Measurements from ENCODE around the gene RC3H1. TPM values are rescaled to one million over a fixed set of nuclear protein-coding genes. Genes with fewer than 3 reads are reported as not detected.
"Not testable (repeated sequence)": the region's sequence is repeated elsewhere in the genome, so short reads cannot be mapped to it uniquely, and the experiment has no call there.

Gene RC3H1
- total RNA-seq, 5 donors from 2014 or later (not counting 1 experiment from before 2014, with no cell fraction given) = 39.9 to 52.1 (median 49.3) TPM

DNA sequence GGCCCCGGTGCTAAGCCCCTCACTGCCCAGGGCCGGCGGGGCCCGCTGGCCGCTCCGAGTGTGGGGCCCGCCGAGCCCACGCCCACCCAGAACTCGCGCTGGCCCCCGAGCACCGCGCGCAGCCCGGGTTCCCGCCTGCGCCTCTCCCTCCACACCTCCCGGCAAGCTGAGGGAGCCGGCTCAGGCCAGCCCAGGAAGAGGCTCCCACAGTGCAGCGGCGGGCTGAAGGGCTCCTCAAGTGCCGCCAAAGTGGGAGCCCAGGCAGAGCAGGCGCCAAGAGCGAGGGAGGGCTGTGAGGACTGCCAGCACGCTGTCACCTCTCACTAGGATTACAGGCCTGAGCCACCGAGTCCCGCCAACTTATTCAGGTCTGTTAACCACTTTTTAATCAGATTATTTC is 34.5 kb upstream of the RC3H1 start:
- H3K4me1 ChIP-seq (ENCODE audit: control insufficient read depth in 1 of 2, extremely low read depth in 1 of 2, insufficient read depth in 2 of 2, low read length in 2 of 2); H3K9me3 Mint-ChIP-seq; CTCF ChIA-PET; H3K36me3 ChIP-seq (ENCODE audit: control insufficient read depth in 2 of 2, extremely low read depth in 1 of 2, insufficient read depth in 1 of 2, low read length in 1 of 2); H3K27ac Mint-ChIP-seq; DNase-seq; H3K9me3 ChIP-seq; H3K36me3 Mint-ChIP-seq; H3K4me3 ChIP-seq (ENCODE audit: control insufficient read depth in 1 of 2, extremely low read depth in 1 of 2, low read length in 1 of 2); H3K4me1 Mint-ChIP-seq; H3K27ac ChIP-seq (ENCODE audit: low read length); ATAC-seq (replicated peaks in 1 of 4); H3K27me3 Mint-ChIP-seq; H3K4me3 Mint-ChIP-seq: not testable (repeated sequence)
- POLR2A ChIA-PET = interaction anchor here in 1 of 2 donors (0.7 kb wide), 1 partner anchor 33 kb away, joined by 12 read pairs; no protein-coding TSS in a partner anchor
- peaks cover 0 to 12% of the 10 kb centered on the region in 2 experiments for H3K27me3 ChIP-seq (replicated peaks in 1 of 2; ENCODE audit: control insufficient read depth in 2 of 2, extremely low read depth in 1 of 2, insufficient read depth in 2 of 2, low read length in 1 of 2)
- WGBS (ENCODE audit: insufficient coverage) = 98% methylated on average over 25 of the region's 28 CpGs

DNA sequence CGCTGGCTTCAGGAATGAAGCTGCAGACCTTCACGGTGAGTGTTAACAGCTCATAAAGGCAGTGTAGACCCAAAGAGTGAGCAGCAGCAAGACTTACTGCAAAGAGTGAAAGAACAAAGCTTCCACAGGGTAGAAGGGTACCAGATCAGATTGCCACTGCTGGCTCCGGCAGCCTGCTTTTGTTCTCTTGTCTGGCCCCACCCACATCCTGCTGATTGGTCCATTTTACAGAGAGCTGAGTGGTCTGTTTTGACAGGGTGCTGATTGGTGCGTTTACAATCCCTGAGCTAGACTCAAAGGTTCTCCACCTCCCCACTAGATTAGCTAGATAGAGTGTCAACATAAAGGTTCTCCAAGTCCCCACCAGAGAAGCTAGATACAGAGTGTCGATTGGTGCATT is 33.6 kb upstream of the RC3H1 start:
- WGBS (ENCODE audit: insufficient coverage) = 100% methylated on average over 2 of the region's 5 CpGs
- CTCF ChIA-PET = not testable (repeated sequence)

DNA sequence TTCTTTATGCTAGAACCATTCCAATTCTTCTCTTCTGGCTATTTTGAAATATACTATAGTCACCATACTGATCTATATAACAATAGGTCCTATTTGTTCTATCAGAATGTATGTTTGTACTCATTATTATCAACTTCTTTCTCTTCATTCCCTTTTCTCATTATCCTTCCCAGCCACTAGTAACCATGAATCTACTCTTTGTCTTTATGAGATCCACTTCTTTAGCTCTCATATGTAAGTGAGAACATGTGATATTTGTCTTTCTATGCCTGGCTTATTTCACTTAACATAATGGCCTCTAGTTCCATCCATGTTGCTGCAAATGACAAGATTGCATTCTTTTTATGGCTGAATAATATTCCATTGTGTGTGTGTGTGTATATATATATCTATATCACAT is 31.7 kb upstream of the RC3H1 start:
- no peaks in the 10 kb centered on the region for H3K36me3 ChIP-seq (ENCODE audit: control insufficient read depth in 2 of 2, extremely low read depth in 1 of 2, insufficient read depth in 1 of 2, low read length in 1 of 2)
- ATAC-seq (replicated peaks in 1 of 4) = no peak
- H3K27ac Mint-ChIP-seq = no peak overlapping the region

More for the DNA sequence above, 33.6 kb upstream of the RC3H1 start:
- H3K4me1 ChIP-seq (ENCODE audit: control insufficient read depth in 1 of 2, extremely low read depth in 1 of 2, insufficient read depth in 2 of 2, low read length in 2 of 2); H3K36me3 Mint-ChIP-seq; H3K27me3 Mint-ChIP-seq; H3K9me3 ChIP-seq; POLR2A ChIA-PET; ATAC-seq (replicated peaks in 1 of 4); H3K27ac ChIP-seq (ENCODE audit: low read length); H3K4me1 Mint-ChIP-seq; H3K27ac Mint-ChIP-seq; DNase-seq; H3K9me3 Mint-ChIP-seq; H3K4me3 Mint-ChIP-seq; H3K4me3 ChIP-seq (ENCODE audit: control insufficient read depth in 1 of 2, extremely low read depth in 1 of 2, low read length in 1 of 2); H3K36me3 ChIP-seq (ENCODE audit: control insufficient read depth in 2 of 2, extremely low read depth in 1 of 2, insufficient read depth in 1 of 2, low read length in 1 of 2): not testable (repeated sequence)
- H3K27me3 ChIP-seq (replicated peaks in 1 of 2; ENCODE audit: control insufficient read depth in 2 of 2, extremely low read depth in 1 of 2, insufficient read depth in 2 of 2, low read length in 1 of 2) = peaks cover 0 to 12% of the 10 kb centered on the region in 2 experiments

DNA sequence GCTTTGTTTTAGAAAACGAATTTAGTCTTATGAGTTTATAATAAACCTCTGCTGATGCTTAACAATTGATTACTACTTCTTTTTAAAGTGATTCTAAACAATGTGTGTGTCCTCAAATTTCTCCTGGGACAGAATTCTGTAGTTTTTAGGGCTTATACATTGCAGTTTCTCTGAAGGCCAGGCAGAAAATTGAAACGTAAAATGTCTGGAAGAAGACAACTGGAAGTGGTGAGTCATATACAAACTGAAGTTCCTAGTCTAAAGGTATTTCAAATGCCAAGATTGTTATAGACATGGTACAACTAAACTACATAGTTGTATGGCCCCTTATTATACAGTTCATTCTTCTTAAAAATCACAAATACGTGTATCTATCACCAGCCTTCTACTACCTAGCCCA is 30.5 kb upstream of the RC3H1 start:
- ChIA-PET CTCF (interaction anchor here in 1 of 2 donors (0.6 kb wide), 1 partner anchor 67 kb away, joined by 3 read pairs; no protein-coding TSS in a partner anchor), POLR2A (interaction anchor here in 1 of 2 donors (1.0 kb wide), 1 partner anchor 9 kb away, joined by 3 read pairs; no protein-coding TSS in a partner anchor)
- Mint-ChIP-seq H3K36me3 (no peaks in the 10 kb centered on the region), H3K9me3 (no peaks in the 10 kb centered on the region), H3K4me3 (no peak overlapping the region), H3K27me3 (peaks cover 0 to 2% of the 10 kb centered on the region in 2 donors), H3K4me1 (peaks cover 0 to 2% (median 0%) of the 10 kb centered on the region in 3 donors), H3K27ac (no peak overlapping the region)
- Histone ChIP-seq H3K27ac (ENCODE audit: low read length) (no peak overlapping the region), H3K9me3 (no peaks in the 10 kb centered on the region), H3K4me3 (ENCODE audit: control insufficient read depth in 1 of 2, extremely low read depth in 1 of 2, low read length in 1 of 2) (no peak overlapping the region), H3K4me1 (ENCODE audit: control insufficient read depth in 1 of 2, extremely low read depth in 1 of 2, insufficient read depth in 2 of 2, low read length in 2 of 2) (no peaks in the 10 kb centered on the region), H3K36me3 (ENCODE audit: control insufficient read depth in 2 of 2, extremely low read depth in 1 of 2, insufficient read depth in 1 of 2, low read length in 1 of 2) (no peaks in the 10 kb centered on the region), H3K27me3 (replicated peaks in 1 of 2; ENCODE audit: control insufficient read depth in 2 of 2, extremely low read depth in 1 of 2, insufficient read depth in 2 of 2, low read length in 1 of 2) (peaks cover 0 to 12% of the 10 kb centered on the region in 2 experiments)
- ATAC-seq (replicated peaks in 1 of 4) = no peak
- WGBS (ENCODE audit: insufficient coverage) = no CpG with 5 or more reads among the region's 3 CpGs
- no peak for DNase-seq

More for the DNA sequence above, 31.7 kb upstream of the RC3H1 start:
- DNase-seq = no peak
- H3K27me3 ChIP-seq (replicated peaks in 1 of 2; ENCODE audit: control insufficient read depth in 2 of 2, extremely low read depth in 1 of 2, insufficient read depth in 2 of 2, low read length in 1 of 2) = peaks cover 0 to 12% of the 10 kb centered on the region in 2 experiments
- H3K4me3 ChIP-seq (ENCODE audit: control insufficient read depth in 1 of 2, extremely low read depth in 1 of 2, low read length in 1 of 2) = no peak overlapping the region
- H3K9me3 ChIP-seq = no peaks in the 10 kb centered on the region
- H3K4me1 Mint-ChIP-seq = no peaks in the 10 kb centered on the region
- H3K27me3 Mint-ChIP-seq = peaks cover 0 to 2% of the 10 kb centered on the region in 2 donors
- no peaks in the 10 kb centered on the region for H3K36me3 Mint-ChIP-seq
- H3K4me1 ChIP-seq (ENCODE audit: control insufficient read depth in 1 of 2, extremely low read depth in 1 of 2, insufficient read depth in 2 of 2, low read length in 2 of 2) = no peaks in the 10 kb centered on the region
- H3K27ac ChIP-seq (ENCODE audit: low read length) = no peak overlapping the region
- ChIA-PET CTCF (no interaction called here), POLR2A (interaction anchor here in 1 of 2 donors (0.6 kb wide), 1 partner anchor 504 kb away, joined by 4 read pairs; no protein-coding TSS in a partner anchor)
- no peak overlapping the region for H3K4me3 Mint-ChIP-seq
- no peaks in the 10 kb centered on the region for H3K9me3 Mint-ChIP-seq

DNA sequence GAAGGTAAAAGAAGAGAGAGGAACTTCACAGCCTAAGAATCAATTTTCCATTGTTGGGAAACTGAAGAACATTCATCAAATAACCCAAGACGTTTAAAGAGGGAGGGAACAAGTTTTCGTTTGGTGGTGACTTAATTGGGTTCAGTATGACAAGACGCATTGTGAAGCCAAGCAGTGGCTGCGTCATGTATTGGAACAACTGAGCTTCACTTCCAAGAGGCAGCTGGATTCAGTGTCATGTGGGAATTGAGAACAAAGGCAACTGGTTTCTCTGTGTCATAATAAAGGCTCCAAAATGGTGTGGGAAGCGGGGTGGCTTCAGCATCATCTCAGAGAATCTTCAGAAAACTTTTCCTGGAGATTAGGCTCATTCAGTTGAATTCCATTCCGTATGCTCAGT is 29.8 kb upstream of the RC3H1 start:
- H3K4me1 Mint-ChIP-seq = peaks cover 0 to 2% (median 0%) of the 10 kb centered on the region in 3 donors
- H3K4me3 ChIP-seq (ENCODE audit: control insufficient read depth in 1 of 2, extremely low read depth in 1 of 2, low read length in 1 of 2) = no peak overlapping the region
- H3K4me1 ChIP-seq (ENCODE audit: control insufficient read depth in 1 of 2, extremely low read depth in 1 of 2, insufficient read depth in 2 of 2, low read length in 2 of 2) = no peaks in the 10 kb centered on the region
- DNase-seq (no peak), ATAC-seq (replicated peaks in 1 of 4) (no peak)
- 94% methylated on average over 4 of the region's 6 CpGs for WGBS (ENCODE audit: insufficient coverage)
- H3K9me3 Mint-ChIP-seq = no peaks in the 10 kb centered on the region
- peaks cover 0 to 12% of the 10 kb centered on the region in 2 experiments for H3K27me3 ChIP-seq (replicated peaks in 1 of 2; ENCODE audit: control insufficient read depth in 2 of 2, extremely low read depth in 1 of 2, insufficient read depth in 2 of 2, low read length in 1 of 2)
- no peak overlapping the region for H3K4me3 Mint-ChIP-seq
- POLR2A ChIA-PET = interaction anchor here in 1 of 2 donors (1.0 kb wide), 1 partner anchor 9 kb away, joined by 3 read pairs; no protein-coding TSS in a partner anchor
- H3K27ac Mint-ChIP-seq = no peak overlapping the region
- H3K27me3 Mint-ChIP-seq = peaks cover 0 to 2% of the 10 kb centered on the region in 2 donors
- H3K9me3 ChIP-seq = no peaks in the 10 kb centered on the region
- H3K36me3 Mint-ChIP-seq = no peaks in the 10 kb centered on the region
- CTCF ChIA-PET = no interaction called here
- H3K27ac ChIP-seq (ENCODE audit: low read length) = no peak overlapping the region
- no peaks in the 10 kb centered on the region for H3K36me3 ChIP-seq (ENCODE audit: control insufficient read depth in 2 of 2, extremely low read depth in 1 of 2, insufficient read depth in 1 of 2, low read length in 1 of 2)

DNA sequence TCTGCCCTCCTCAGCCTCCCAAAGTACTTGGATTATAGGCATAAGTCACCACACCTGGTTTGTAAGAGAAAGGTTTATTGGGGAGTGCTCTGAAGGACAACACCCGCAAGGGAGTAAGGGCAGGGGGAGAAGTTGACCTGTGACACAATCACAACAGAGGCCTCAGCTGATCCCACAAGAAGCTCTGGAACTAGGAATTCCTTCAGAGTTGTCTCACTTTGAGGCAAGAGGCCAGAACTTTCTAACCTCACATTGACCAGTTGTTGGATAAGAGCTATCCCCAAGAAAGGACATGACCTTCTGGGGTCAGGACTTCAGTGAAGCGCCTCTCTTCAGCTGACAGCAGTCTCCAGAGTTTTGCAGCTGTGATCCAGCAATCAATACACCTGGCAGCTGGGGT is 27.4 kb upstream of the RC3H1 start:
- no peaks in the 10 kb centered on the region for H3K36me3 Mint-ChIP-seq
- Histone ChIP-seq H3K27ac (ENCODE audit: low read length) (no peak overlapping the region), H3K27me3 (replicated peaks in 1 of 2; ENCODE audit: control insufficient read depth in 2 of 2, extremely low read depth in 1 of 2, insufficient read depth in 2 of 2, low read length in 1 of 2) (peaks cover 0 to 2% of the 10 kb centered on the region in 2 experiments), H3K4me1 (ENCODE audit: control insufficient read depth in 1 of 2, extremely low read depth in 1 of 2, insufficient read depth in 2 of 2, low read length in 2 of 2) (no peaks in the 10 kb centered on the region), H3K36me3 (ENCODE audit: control insufficient read depth in 2 of 2, extremely low read depth in 1 of 2, insufficient read depth in 1 of 2, low read length in 1 of 2) (no peaks in the 10 kb centered on the region), H3K4me3 (ENCODE audit: control insufficient read depth in 1 of 2, extremely low read depth in 1 of 2, low read length in 1 of 2) (no peak overlapping the region), H3K9me3 (no peaks in the 10 kb centered on the region)
- ATAC-seq (replicated peaks in 1 of 4) (no peak), DNase-seq (no peak)
- ChIA-PET CTCF (no interaction called here), POLR2A (no interaction called here)
- no peaks in the 10 kb centered on the region for H3K9me3 Mint-ChIP-seq
- H3K4me3 Mint-ChIP-seq = no peak overlapping the region
- no peak overlapping the region for H3K27ac Mint-ChIP-seq
- no peaks in the 10 kb centered on the region for H3K27me3 Mint-ChIP-seq
- H3K4me1 Mint-ChIP-seq = peaks cover 0 to 5% (median 3%) of the 10 kb centered on the region in 3 donors
- 100% methylated on average over 1 of the region's 2 CpGs for WGBS (ENCODE audit: insufficient coverage)

All from T-cell (primary cell).